Thyroid gland (tissue), 4 donors: ENCODE results near the gene PSD2.

Experiments used
- CTCF ChIP-seq, 6 experiments: fragments of 200-600 bp in 3 of 6; fragments of 450-650 bp in 3 of 6; sonication (generic) in 3 of 6; IDR thresholded peaks; one replicate each; pipeline ENCODE4 v1.5.1; 2016 to 2019; ENCODE audit warnings: antibody characterized with exemption in 6 of 6, mild to moderate bottlenecking in 2 of 6, inconsistent platforms in 1 of 6, moderate library complexity in 1 of 6
- POLR2A ChIP-seq, 2 donors: fragments of 450-650 bp; IDR thresholded peaks; one replicate each; pipeline ENCODE4 v1.6.1; 2017; ENCODE audit warnings: antibody characterized with exemption in 2 of 2, mild to moderate bottlenecking in 2 of 2, moderate library complexity in 1 of 2

- TF ChIP-seq POLR2A (IDR thresholded peaks at IDR 0.05) (no peak), CTCF (IDR thresholded peaks at IDR 0.05) (no peak)
Observed at GRCh38 chr5:139817362-139817761, 21.8 kb downstream of the PSD2 start.
